ENCODE data around the gene SNORC. TPM values are rescaled to one million over a fixed set of nuclear protein-coding genes. Genes with fewer than 3 reads are reported as not detected.
"Not testable (repeated sequence)": the region's sequence is repeated elsewhere in the genome, so short reads cannot be mapped to it uniquely, and the experiment has no call there.

Gene SNORC
- total RNA-seq, 4 donors from 2014 or later, result 2.5 to 27.2 (median 14.1) TPM

GRCh38 chr2:232850039-232850438, 20.0 kb upstream of the SNORC start:
- intact Hi-C loops (cut with DNase I; ENCODE audit: low total_unique reads), result loop anchor here (10.0 kb wide), 1 partner anchor 195 kb away; no protein-coding TSS in a partner anchor
- no peak overlapping the region for H3K4me3 ChIP-seq (ENCODE audit: low read depth, poor library complexity, severe bottlenecking)
- WGBS, 2 donors, result 88 to 95% methylated on average over 3 of the region's 3 CpGs
- no peak for DNase-seq (ENCODE audit: low spot score in 2 of 2)
- TF ChIP-seq CTCF (IDR thresholded peaks at IDR 0.05) (no peak), POLR2A (IDR thresholded peaks at IDR 0.05) (no peak)

GRCh38 chr2:232852081-232852480, 18.0 kb upstream of the SNORC start:
- not testable (repeated sequence) for H3K4me3 ChIP-seq (ENCODE audit: low read depth, poor library complexity, severe bottlenecking); DNase-seq (ENCODE audit: low spot score in 2 of 2)
- 86 to 88% methylated on average over 11 of the region's 11 CpGs for WGBS, 2 donors
- intact Hi-C loops (cut with DNase I; ENCODE audit: low total_unique reads), result loop anchor here (10.0 kb wide), 1 partner anchor 193 kb away; no protein-coding TSS in a partner anchor

GRCh38 chr2:232852676-232853075, 17.4 kb upstream of the SNORC start:
- WGBS, 2 donors, result 42 to 52% methylated on average over 2 of the region's 2 CpGs
- no peak for DNase-seq (ENCODE audit: low spot score in 2 of 2)
- intact Hi-C loops (cut with DNase I; ENCODE audit: low total_unique reads), result loop anchor here (10.0 kb wide), 1 partner anchor 192 kb away; no protein-coding TSS in a partner anchor
- no peak overlapping the region for H3K4me3 ChIP-seq (ENCODE audit: low read depth, poor library complexity, severe bottlenecking)
- TF ChIP-seq CTCF (IDR thresholded peaks at IDR 0.05), result no peak
- no peak for TF ChIP-seq POLR2A (IDR thresholded peaks at IDR 0.05)

- H3K4me3 ChIP-seq (ENCODE audit: low read depth, poor library complexity, severe bottlenecking), result no peak overlapping the region
- no peak for TF ChIP-seq CTCF (IDR thresholded peaks at IDR 0.05)
- no peak for TF ChIP-seq POLR2A (IDR thresholded peaks at IDR 0.05)
- DNase-seq (ENCODE audit: low spot score in 2 of 2), result no peak
- intact Hi-C loops (cut with DNase I; ENCODE audit: low total_unique reads), result loop anchor here (10.0 kb wide), 1 partner anchor 191 kb away; no protein-coding TSS in a partner anchor
- 37 to 53% methylated on average over 7 of the region's 7 CpGs for WGBS, 2 donors
Observed at GRCh38 chr2:232854082-232854481, 16.0 kb upstream of the SNORC start.

- intact Hi-C loops (cut with DNase I; ENCODE audit: low total_unique reads), result loop anchor here (10.0 kb wide), 1 partner anchor 188 kb away; no protein-coding TSS in a partner anchor
- no peak for TF ChIP-seq POLR2A (IDR thresholded peaks at IDR 0.05)
- TF ChIP-seq CTCF (IDR thresholded peaks at IDR 0.05), result no peak
- H3K4me3 ChIP-seq (ENCODE audit: low read depth, poor library complexity, severe bottlenecking), result no peak overlapping the region
- DNase-seq (ENCODE audit: low spot score in 2 of 2), result no peak
- WGBS, 2 donors, result 65 to 79% methylated on average over 4 of the region's 4 CpGs
Observed at GRCh38 chr2:232857158-232857563, 12.9 kb upstream of the SNORC start.

- H3K4me3 ChIP-seq (ENCODE audit: low read depth, poor library complexity, severe bottlenecking), result no peak overlapping the region
- TF ChIP-seq POLR2A (IDR thresholded peaks at IDR 0.05), result no peak
- TF ChIP-seq CTCF (IDR thresholded peaks at IDR 0.05), result no peak
- no peak for DNase-seq (ENCODE audit: low spot score in 2 of 2)
- intact Hi-C loops (cut with DNase I; ENCODE audit: low total_unique reads), result loop anchor here (10.0 kb wide), 1 partner anchor 185 kb away; no protein-coding TSS in a partner anchor
- WGBS, 2 donors, result 84 to 88% methylated on average over 4 of the region's 4 CpGs
Observed at GRCh38 chr2:232859385-232859916, 10.6 kb upstream of the SNORC start.

All from lower leg skin (tissue), 4 donors.